ENCODE results near the gene TTC28. TPM values are rescaled to one million over a fixed set of nuclear protein-coding genes. Genes with fewer than 3 reads are reported as not detected.

The TTC28 gene
- total RNA-seq, 1 donor from 2014 or later: 23.2 TPM

GRCh38 chr22:28344918-28345703 is 334.5 kb downstream of the TTC28 start:
- no peak for DNase-seq (ENCODE audit: low read depth)
- no peak overlapping the region for H3K4me3 Mint-ChIP-seq (ENCODE audit: unreplicated experiment)
- H4K20me1 ChIP-seq (ENCODE audit: insufficient read depth, low read length): peaks cover 3% of the 10 kb centered on the region
- peaks cover 3% of the 10 kb centered on the region for H3K36me3 Mint-ChIP-seq (ENCODE audit: low read depth, unreplicated experiment)
- H3K4me1 Mint-ChIP-seq (ENCODE audit: low read depth, unreplicated experiment): peaks cover 11% of the 10 kb centered on the region
- no peak overlapping the region for H3K27ac ChIP-seq (ENCODE audit: low read depth, low read length)
- H3K9ac ChIP-seq (ENCODE audit: low read length): no peak overlapping the region
- peak overlapping the region; percentile 67 for H3K27ac Mint-ChIP-seq (ENCODE audit: unreplicated experiment)
- H3K27me3 Mint-ChIP-seq (ENCODE audit: low read depth, unreplicated experiment): no peaks in the 10 kb centered on the region
- no peaks in the 10 kb centered on the region for H3K79me2 ChIP-seq (ENCODE audit: insufficient read depth, low read length)
- H2AFZ ChIP-seq (ENCODE audit: low read depth, low read length): no peak overlapping the region
- H3K4me3 ChIP-seq (ENCODE audit: insufficient read depth, low read depth, low read length): no peak overlapping the region
- H3K4me1 ChIP-seq (ENCODE audit: insufficient read depth, low read length): no peaks in the 10 kb centered on the region
- no peaks in the 10 kb centered on the region for H3K9me3 ChIP-seq (ENCODE audit: insufficient read depth, low read depth, low read length)
- H3K4me2 ChIP-seq (ENCODE audit: low read length): no peak overlapping the region
- H3K9me3 Mint-ChIP-seq (ENCODE audit: unreplicated experiment): no peaks in the 10 kb centered on the region
- no peak for TF ChIP-seq CTCF (IDR thresholded peaks at IDR 0.05; ENCODE audit: insufficient read depth, low read depth, low read length)
- TF ChIP-seq EZH2 (IDR thresholded peaks at IDR 0.05; ENCODE audit: insufficient read depth, low read length): no peak
- H3K36me3 ChIP-seq (ENCODE audit: insufficient read depth, low read length): no peaks in the 10 kb centered on the region
- peak; percentile 34 for FAIRE-seq
- no peaks in the 10 kb centered on the region for H3K27me3 ChIP-seq (ENCODE audit: insufficient read depth, low read length)

GRCh38 chr22:28341001-28341400 is 338.6 kb downstream of the TTC28 start:
- Histone ChIP-seq H3K27me3 (ENCODE audit: insufficient read depth, low read length) (no peaks in the 10 kb centered on the region), H3K9me3 (ENCODE audit: insufficient read depth, low read depth, low read length) (no peaks in the 10 kb centered on the region), H3K4me3 (ENCODE audit: insufficient read depth, low read depth, low read length) (no peak overlapping the region), H3K27ac (ENCODE audit: low read depth, low read length) (no peak overlapping the region), H3K4me2 (ENCODE audit: low read length) (no peak overlapping the region), H4K20me1 (ENCODE audit: insufficient read depth, low read length) (no peaks in the 10 kb centered on the region), H3K36me3 (ENCODE audit: insufficient read depth, low read length) (no peaks in the 10 kb centered on the region), H3K9ac (ENCODE audit: low read length) (no peak overlapping the region), H3K4me1 (ENCODE audit: insufficient read depth, low read length) (no peaks in the 10 kb centered on the region), H3K79me2 (ENCODE audit: insufficient read depth, low read length) (no peaks in the 10 kb centered on the region), H2AFZ (ENCODE audit: low read depth, low read length) (no peak overlapping the region)
- peak overlapping the region; percentile 18 for H3K27ac Mint-ChIP-seq (ENCODE audit: unreplicated experiment)
- peaks cover 16% of the 10 kb centered on the region for H3K9me3 Mint-ChIP-seq (ENCODE audit: unreplicated experiment)
- DNase-seq (ENCODE audit: low read depth) (peak; percentile 57), FAIRE-seq (peak; percentile 13)
- no peak overlapping the region for H3K4me3 Mint-ChIP-seq (ENCODE audit: unreplicated experiment)
- no peaks in the 10 kb centered on the region for H3K27me3 Mint-ChIP-seq (ENCODE audit: low read depth, unreplicated experiment)
- no peak for TF ChIP-seq EZH2 (IDR thresholded peaks at IDR 0.05; ENCODE audit: insufficient read depth, low read length)
- no peak for TF ChIP-seq CTCF (IDR thresholded peaks at IDR 0.05; ENCODE audit: insufficient read depth, low read depth, low read length)
- peaks cover 17% of the 10 kb centered on the region for H3K36me3 Mint-ChIP-seq (ENCODE audit: low read depth, unreplicated experiment)
- H3K4me1 Mint-ChIP-seq (ENCODE audit: low read depth, unreplicated experiment): peaks cover 7% of the 10 kb centered on the region

- Histone ChIP-seq H2AFZ (ENCODE audit: low read depth, low read length) (no peak overlapping the region), H3K27me3 (ENCODE audit: insufficient read depth, low read length) (no peaks in the 10 kb centered on the region), H3K27ac (ENCODE audit: low read depth, low read length) (no peak overlapping the region), H3K4me2 (ENCODE audit: low read length) (no peak overlapping the region), H4K20me1 (ENCODE audit: insufficient read depth, low read length) (peaks cover 3% of the 10 kb centered on the region), H3K9me3 (ENCODE audit: insufficient read depth, low read depth, low read length) (no peaks in the 10 kb centered on the region), H3K9ac (ENCODE audit: low read length) (no peak overlapping the region), H3K36me3 (ENCODE audit: insufficient read depth, low read length) (no peaks in the 10 kb centered on the region), H3K4me1 (ENCODE audit: insufficient read depth, low read length) (no peaks in the 10 kb centered on the region), H3K4me3 (ENCODE audit: insufficient read depth, low read depth, low read length) (no peak overlapping the region), H3K79me2 (ENCODE audit: insufficient read depth, low read length) (no peaks in the 10 kb centered on the region)
- DNase-seq (ENCODE audit: low read depth) (no peak), FAIRE-seq (no peak)
- Mint-ChIP-seq H3K9me3 (ENCODE audit: unreplicated experiment) (peaks cover 1% of the 10 kb centered on the region), H3K27me3 (ENCODE audit: low read depth, unreplicated experiment) (no peaks in the 10 kb centered on the region), H3K4me3 (ENCODE audit: unreplicated experiment) (no peak overlapping the region), H3K4me1 (ENCODE audit: low read depth, unreplicated experiment) (peaks cover 7% of the 10 kb centered on the region), H3K36me3 (ENCODE audit: low read depth, unreplicated experiment) (peaks cover 3% of the 10 kb centered on the region), H3K27ac (ENCODE audit: unreplicated experiment) (no peak overlapping the region)
- TF ChIP-seq EZH2 (IDR thresholded peaks at IDR 0.05; ENCODE audit: insufficient read depth, low read length) (no peak), CTCF (IDR thresholded peaks at IDR 0.05; ENCODE audit: insufficient read depth, low read depth, low read length) (no peak)
Measured at GRCh38 chr22:28333088-28333487, 346.6 kb downstream of the TTC28 start.
